NCI-H82 treated with DMSO at 0.1 percent for 48 hours (cell line): ENCODE data around the gene LSM12.
"Not testable (repeated sequence)": the region's sequence is repeated elsewhere in the genome, so short reads cannot be mapped to it uniquely, and the experiment has no call there.

Experiments used
- DNase-seq: peaks from one replicate; lab custom pipeline; 2025; ENCODE audit not compliant: unreplicated experiment; lab: John Stamatoyannopoulos, UW

LSM12 gene

GRCh38 chr17:44076716-44077594 lies 10.5 kb upstream of the LSM12 start:
- DNase-seq, result no peak

GRCh38 chr17:44075598-44076293 lies 9.3 kb upstream of the LSM12 start:
- DNase-seq, result no peak

GRCh38 chr17:44074911-44075285 lies 8.4 kb upstream of the LSM12 start:
- no peak for DNase-seq

GRCh38 chr17:44074231-44074910 lies 7.9 kb upstream of the LSM12 start:
- no peak for DNase-seq

GRCh38 chr17:44071772-44072171 lies 5.3 kb upstream of the LSM12 start:
- DNase-seq, result no peak

GRCh38 chr17:44071198-44071520 lies 4.7 kb upstream of the LSM12 start:
- no peak for DNase-seq

- peak; percentile 99 for DNase-seq
Observed at GRCh38 chr17:44070455-44071197, 4.2 kb upstream of the LSM12 start, which contains the start of gene G6PC3. G6PC3 (plus strand) TSS chr17:44070735; CDS start chr17:44070966, 231 bp downstream.

GRCh38 chr17:44069974-44070454 lies 3.5 kb upstream of the LSM12 start:
- peak; percentile 61 for DNase-seq

- DNase-seq, result no peak
Observed at GRCh38 chr17:44067545-44067940, 1.1 kb upstream of the LSM12 start.

- DNase-seq, result no peak
Observed at GRCh38 chr17:44065668-44066203, 735 bp downstream of the LSM12 start.

GRCh38 chr17:44063704-44064639 lies 2.5 kb downstream of the LSM12 start:
- DNase-seq, result no peak

- DNase-seq, result no peak
Observed at GRCh38 chr17:44062871-44063270, 3.6 kb downstream of the LSM12 start.

- DNase-seq, result no peak
Observed at GRCh38 chr17:44061446-44061845, 5.0 kb downstream of the LSM12 start.

- no peak for DNase-seq
Observed at GRCh38 chr17:44059101-44059892, 7.2 kb downstream of the LSM12 start.

GRCh38 chr17:44053125-44053872 lies 13.2 kb downstream of the LSM12 start:
- no peak for DNase-seq

- DNase-seq, result no peak
Observed at GRCh38 chr17:44049294-44050060, 17.0 kb downstream of the LSM12 start.

GRCh38 chr17:44046893-44047292 lies 19.6 kb downstream of the LSM12 start:
- not testable (repeated sequence) for DNase-seq
